WTC11 (cell line): ENCODE measurements around the gene BCORL1. TPM values are rescaled to one million over a fixed set of nuclear protein-coding genes. Genes with fewer than 3 reads are reported as not detected.

ENCODE experiments used
- ATAC-seq: fragments of 200-7000 bp; cut with Tn5 transposase; 2 replicates; pipeline ENCODE4 v1.10.0; 2021; ENCODE audit warnings: mild to moderate bottlenecking, moderate library complexity
- CTCF ChIA-PET: fragments of 300-600 bp; sonication (Branson Sonifier 250); formaldehyde crosslinking; loops from one replicate; lab custom pipeline; 2021; ENCODE audit warnings: antibody characterized with exemption; lab: Charles Lee
- POLR2A ChIA-PET: fragments of 350-600 bp; sonication (Branson Sonifier 250); formaldehyde crosslinking; loops from one replicate; lab custom pipeline; 2021; ENCODE audit warnings: antibody characterized with exemption; lab: Charles Lee
- DNase-seq: peaks from one replicate; pipeline ENCODE4 v3.0.0; 2021; ENCODE audit warnings: low spot score
- H3K27ac Mint-ChIP-seq: 2 replicates; pipeline ENCODE4 v1.8.0; 2021; ENCODE audit warnings: mixed read lengths
- H3K27me3 Mint-ChIP-seq: 2 replicates; pipeline ENCODE4 v1.8.0; 2021; ENCODE audit warnings: low read depth, mild to moderate bottlenecking, moderate library complexity, mixed read lengths
- H3K36me3 Mint-ChIP-seq: 2 replicates; pipeline ENCODE4 v1.8.0; 2021; ENCODE audit warnings: mixed read lengths
- H3K4me1 Mint-ChIP-seq: 2 replicates; pipeline ENCODE4 v1.8.0; 2022; ENCODE audit warnings: mixed read lengths
- H3K4me3 Mint-ChIP-seq: 2 replicates; pipeline ENCODE4 v1.8.0; 2021; ENCODE audit warnings: mild to moderate bottlenecking, moderate library complexity, mixed read lengths
- H3K9me3 Mint-ChIP-seq: 2 replicates; pipeline ENCODE4 v1.8.0; 2021; ENCODE audit warnings: mixed read lengths
- ATF1 ChIP-seq: sonication (generic); formaldehyde crosslinking; IDR thresholded peaks from 2 replicates; pipeline ENCODE4 v1.8.1; 2023; ENCODE audit warnings: mild to moderate bottlenecking, moderate library complexity, missing genetic modification reagents
- ATF2 ChIP-seq: sonication (generic); formaldehyde crosslinking; IDR thresholded peaks from 2 replicates; pipeline ENCODE4 v1.8.1; 2022; ENCODE audit warnings: low read depth, missing genetic modification reagents, borderline replicate concordance
- ATF3 ChIP-seq: sonication (generic); formaldehyde crosslinking; conservative IDR thresholded peaks from 2 replicates; pipeline ENCODE4 v1.8.1; 2022; ENCODE audit warnings: mild to moderate bottlenecking, missing genetic modification reagents
- CDX4 ChIP-seq: fragments of 250-450 bp; sonication (Bioruptor Pico); IDR thresholded peaks from 2 replicates; pipeline ENCODE4 v1.9.0; 2021; ENCODE audit warnings: moderate library complexity, mild to moderate bottlenecking, inconsistent platforms, borderline replicate concordance
- CREB1 ChIP-seq: sonication (generic); formaldehyde crosslinking; IDR thresholded peaks from 2 replicates; pipeline ENCODE4 v1.8.0; 2023; ENCODE audit warnings: mild to moderate bottlenecking, missing genetic modification reagents
- CTCF ChIP-seq: fragments of 200-600 bp; IDR thresholded peaks from 2 replicates; pipeline ENCODE4 v1.8.0; 2022; ENCODE audit warnings: antibody characterized with exemption
- E2F5 ChIP-seq: sonication (generic); formaldehyde crosslinking; IDR thresholded peaks from 2 replicates; pipeline ENCODE4 v1.8.1; 2022; ENCODE audit warnings: mild to moderate bottlenecking, moderate library complexity, missing genetic modification reagents
- KAT7 ChIP-seq: sonication (generic); formaldehyde crosslinking; IDR thresholded peaks from 2 replicates; pipeline ENCODE4 v1.8.1; 2023; ENCODE audit warnings: missing genetic modification reagents, mild to moderate bottlenecking, borderline replicate concordance
- RORB ChIP-seq: fragments of 250-450 bp; sonication (Bioruptor Pico); IDR thresholded peaks from 2 replicates; pipeline ENCODE4 v1.9.0; 2021; ENCODE audit warnings: mild to moderate bottlenecking
- SP1 ChIP-seq: sonication (generic); formaldehyde crosslinking; conservative IDR thresholded peaks from 2 replicates; pipeline ENCODE4 v1.8.1; 2022; ENCODE audit warnings: missing genetic modification reagents
- TP53 ChIP-seq: sonication (generic); formaldehyde crosslinking; IDR thresholded peaks from 2 replicates; pipeline ENCODE4 v1.8.1; 2023; ENCODE audit warnings: mild to moderate bottlenecking, missing genetic modification reagents
- USF1 ChIP-seq: sonication (generic); formaldehyde crosslinking; IDR thresholded peaks from 2 replicates; pipeline ENCODE4 v1.8.0; 2022; ENCODE audit warnings: mild to moderate bottlenecking, missing genetic modification reagents
- ZNF232 ChIP-seq: sonication (generic); formaldehyde crosslinking; IDR thresholded peaks from 2 replicates; pipeline ENCODE4 v1.8.0; 2022; ENCODE audit warnings: mild to moderate bottlenecking, missing genetic modification reagents
- ZNF263 ChIP-seq: sonication (generic); formaldehyde crosslinking; IDR thresholded peaks from 2 replicates; pipeline ENCODE4 v1.8.1; 2022; ENCODE audit warnings: low read depth, mild to moderate bottlenecking, moderate library complexity, missing genetic modification reagents
- ZNF532 ChIP-seq: fragments of 250-450 bp; sonication (Bioruptor Pico); IDR thresholded peaks from 2 replicates; pipeline ENCODE4 v1.9.0; 2021; ENCODE audit warnings: mild to moderate bottlenecking, borderline replicate concordance
- total RNA-seq: library from RNA; stranded (reverse); gene quantifications from 3 replicates; pipeline ENCODE4 v1.2.3, GENCODE V29; 2021

Gene BCORL1
- total RNA-seq, 1 experiment from 2014 or later = 12.0 TPM

GRCh38 chrX:130028196-130028595 is 45.8 kb downstream of the BCORL1 start:
- ATAC-seq (no peak), DNase-seq (peak; percentile 53)
- no peak overlapping the region for H3K4me3 Mint-ChIP-seq
- H3K27me3 Mint-ChIP-seq = no peaks in the 10 kb centered on the region
- ChIA-PET CTCF (interaction anchor here (0.8 to 2.4 kb wide), 12 partner anchors 9 to 272 kb away, joined by 3 to 12 read pairs (median 4); no protein-coding TSS in a partner anchor), POLR2A (no interaction called here)
- H3K9me3 Mint-ChIP-seq = no peaks in the 10 kb centered on the region
- H3K27ac Mint-ChIP-seq = no peak overlapping the region
- H3K4me1 Mint-ChIP-seq = peaks cover 9% of the 10 kb centered on the region
- no peak for TF ChIP-seq ATF1 (CRISPR knock-in tag)
- peak; percentile 24; the same call in 1 of the 2 replicates for TF ChIP-seq CTCF
- peaks cover 8% of the 10 kb centered on the region; the same call in 1 of the 2 replicates for H3K36me3 Mint-ChIP-seq

- Mint-ChIP-seq H3K9me3 (no peaks in the 10 kb centered on the region), H3K4me1 (peaks cover 4% of the 10 kb centered on the region; the same call in 1 of the 2 replicates), H3K4me3 (no peak overlapping the region), H3K36me3 (peaks cover 8% of the 10 kb centered on the region; the same call in 1 of the 2 replicates), H3K27me3 (no peaks in the 10 kb centered on the region), H3K27ac (no peak overlapping the region)
- CTCF ChIA-PET = interaction anchor here (0.6 kb wide), 1 partner anchor 100 kb away, joined by 5 read pairs; no protein-coding TSS in a partner anchor
- DNase-seq (no peak), ATAC-seq (peak; percentile 57)
- POLR2A ChIA-PET = no interaction called here
- TF ChIP-seq CREB1 (CRISPR knock-in tag) (no peak), ATF3 (CRISPR knock-in tag) (no peak), SP1 (CRISPR knock-in tag) (no peak), CDX4 (CRISPR knock-in tag) (no peak), ATF2 (CRISPR knock-in tag) (no peak), RORB (no peak), ZNF232 (CRISPR knock-in tag) (no peak), KAT7 (CRISPR knock-in tag) (no peak), ZNF263 (CRISPR knock-in tag) (no peak), USF1 (no peak), E2F5 (CRISPR knock-in tag) (no peak), ATF1 (CRISPR knock-in tag) (no peak), ZNF532 (CRISPR knock-in tag) (no peak), TP53 (CRISPR knock-in tag) (no peak)
Measured at GRCh38 chrX:130030826-130031225, 48.4 kb downstream of the BCORL1 start.
